Ovary (tissue), 9 donors: ENCODE results near the gene ATP10B. TPM values are rescaled to one million over a fixed set of nuclear protein-coding genes. Genes with fewer than 3 reads are reported as not detected.

ENCODE experiments used
- DNase-seq, 5 donors: peaks; one replicate each; pipeline ENCODE4 v3.0.0-alpha.2; 2019 to 2020
- H3K27ac ChIP-seq, 2 donors: fragments of 200-600 bp; one replicate each; pipeline versions ENCODE4 v1.5.1 to v1.8.0; 2019 to 2022
- H3K27me3 ChIP-seq: fragments of 200-600 bp; one replicate; pipeline ENCODE4 v1.8.0; 2022
- H3K36me3 ChIP-seq: fragments of 200-600 bp; sonication (generic); one replicate; pipeline ENCODE4 v1.5.1; 2019
- H3K4me1 ChIP-seq: one replicate; pipeline ENCODE4 v1.8.1; 2013; ENCODE audit warnings: mild to moderate bottlenecking, moderate library complexity; ENCODE audit not compliant: insufficient read depth
- H3K4me3 ChIP-seq: fragments of 200-600 bp; sonication (generic); one replicate; pipeline ENCODE4 v1.5.1; 2017
- H3K9me3 ChIP-seq, 2 donors: fragments of 200-600 bp in 1 of 2; sonication (generic) in 1 of 2; one replicate each; pipeline versions ENCODE4 v1.5.1 to v1.8.1; 2013 to 2019; ENCODE audit warnings: mild to moderate bottlenecking in 1 of 2, moderate library complexity in 1 of 2
- CTCF ChIP-seq, 3 donors: fragments of 450-650 bp in 2 of 3; fragments of 200-600 bp in 1 of 3; IDR thresholded peaks; one replicate each; pipeline versions ENCODE4 v1.5.1 to v1.8.0; 2016 to 2022; ENCODE audit warnings: antibody characterized with exemption in 3 of 3, mild to moderate bottlenecking in 1 of 3
- EP300 ChIP-seq: sonication (generic); formaldehyde crosslinking; IDR thresholded peaks from one replicate; pipeline ENCODE4 v1.6.1; 2017; ENCODE audit warnings: antibody characterized with exemption
- POLR2A ChIP-seq: fragments of 450-650 bp; IDR thresholded peaks from one replicate; pipeline ENCODE4 v1.6.1; 2017; ENCODE audit warnings: antibody characterized with exemption, mild to moderate bottlenecking, moderate library complexity
- WGBS, 3 donors: extraction: QIAGEN DNeasy Blood & Tissue Kit in 1 of 3; methylation state at CpG; one replicate each; pipeline versions ENCODE4 v1.1.5 to v1.1.7; 2013 to 2017; 5-methylcytosine and 5-hydroxymethylcytosine counted together
- intact Hi-C, 4 donors: fragments of 100-400 bp; cut with DNase I; formaldehyde crosslinking; loops; one replicate each; pipeline versions ENCODE4 v1.11.0 to v1.15.1; 2022 to 2023
- polyA plus RNA-seq, 2 donors: library from polyadenylated mRNA; stranded (reverse); fragments of 200-250 nt in 1 of 2; fragments of 350-450 nt in 1 of 2; fragmentation: Illumina TruSeq in 1 of 2; extraction: RNeasy Lipid Tissue Mini Kit (QIAGEN cat#74804) in 1 of 2; gene quantifications; one replicate each; pipeline ENCODE4 v1.2.3, GENCODE V29; 2013 to 2014
- total RNA-seq, 7 donors: library from RNA; depleted of rRNA in 2 of 7; stranded (reverse); fragments of >200 nt in 2 of 7; fragmentation: NEBNext Ultra II Directional in 3 of 7; extraction: Animal tissue kit (Norgen Biotek cat#: 25700) in 3 of 7; gene quantifications; one replicate each; pipeline versions ENCODE4 v1.1.0 to v1.2.4, GENCODE V29; 2016 to 2023
- donor health status: DM: no; HTN: no; CAD: no; lungs with moderate emphysema.
- donor health status: DM: no; HTN: no; CAD: no.
- donor health status: Bipolar disorder and iron deficiency.
- donor health status: DM: yes; HTN: yes; CAD: no.
- donor health status: DM: no; HTN: no; CAD: no.
- donor health status: DM: yes; HTN: yes; CAD: no.

The ATP10B gene
- total and polyA plus RNA-seq, 9 donors: 0.02 to 19.1 (median 0.34) TPM; not detected in 1

- Histone ChIP-seq H3K27ac (no peak overlapping the region), H3K4me3 (no peak overlapping the region), H3K27me3 (no peaks in the 10 kb centered on the region), H3K36me3 (no peaks in the 10 kb centered on the region), H3K9me3 (no peaks in the 10 kb centered on the region), H3K4me1 (no peaks in the 10 kb centered on the region)
- no peak for DNase-seq
- TF ChIP-seq POLR2A (no peak), CTCF (IDR thresholded peaks at IDR 0.05) (no peak), EP300 (no peak)
- 69 to 81% (median 72%) methylated on average over 7 of the region's 7 CpGs for WGBS, 3 donors
- intact Hi-C loops: no loop called here
Observed at GRCh38 chr5:160772854-160773253, 79.2 kb downstream of the ATP10B start.

GRCh38 chr5:160770718-160771117 is 81.3 kb downstream of the ATP10B start:
- Histone ChIP-seq H3K4me3 (no peak overlapping the region), H3K36me3 (no peaks in the 10 kb centered on the region), H3K27me3 (no peaks in the 10 kb centered on the region), H3K27ac (no peak overlapping the region), H3K9me3 (no peaks in the 10 kb centered on the region), H3K4me1 (no peaks in the 10 kb centered on the region)
- 79 to 85% (median 81%) methylated on average over 3 of the region's 3 CpGs for WGBS, 3 donors
- no peak for TF ChIP-seq CTCF (IDR thresholded peaks at IDR 0.05)
- TF ChIP-seq EP300: no peak
- DNase-seq: no peak
- intact Hi-C loops: no loop called here

- no peak overlapping the region for H3K4me3 ChIP-seq
- H3K27ac ChIP-seq: no peak overlapping the region
- H3K36me3 ChIP-seq: no peaks in the 10 kb centered on the region
- no peak for DNase-seq
- H3K27me3 ChIP-seq: no peaks in the 10 kb centered on the region
- no peaks in the 10 kb centered on the region for H3K4me1 ChIP-seq
- no peaks in the 10 kb centered on the region for H3K9me3 ChIP-seq
- TF ChIP-seq CTCF (IDR thresholded peaks at IDR 0.05): no peak
- WGBS, 3 donors: 73 to 95% (median 87%) methylated on average over 4 of the region's 4 CpGs
- intact Hi-C loops: no loop called here
Observed at GRCh38 chr5:160769301-160769700, 82.7 kb downstream of the ATP10B start.

GRCh38 chr5:160767062-160767461 is 84.9 kb downstream of the ATP10B start:
- Histone ChIP-seq H3K9me3 (no peaks in the 10 kb centered on the region), H3K36me3 (no peaks in the 10 kb centered on the region), H3K27me3 (no peaks in the 10 kb centered on the region), H3K4me3 (no peak overlapping the region), H3K4me1 (no peaks in the 10 kb centered on the region), H3K27ac (no peak overlapping the region)
- intact Hi-C loops: no loop called here
- no peak for DNase-seq
- WGBS, 3 donors: 86 to 90% (median 88%) methylated on average over 4 of the region's 4 CpGs
- TF ChIP-seq EP300 (no peak), CTCF (IDR thresholded peaks at IDR 0.05) (no peak), POLR2A (no peak)

GRCh38 chr5:160760008-160760407 is 92.0 kb downstream of the ATP10B start:
- H3K27me3 ChIP-seq: no peaks in the 10 kb centered on the region
- no peaks in the 10 kb centered on the region for H3K9me3 ChIP-seq
- H3K36me3 ChIP-seq: no peaks in the 10 kb centered on the region
- H3K4me3 ChIP-seq: no peak overlapping the region
- intact Hi-C loops: no loop called here
- TF ChIP-seq POLR2A (no peak), CTCF (IDR thresholded peaks at IDR 0.05) (no peak), EP300 (no peak)
- H3K27ac ChIP-seq: no peak overlapping the region
- 75 to 92% (median 89%) methylated on average over 3 of the region's 3 CpGs for WGBS, 3 donors
- no peak for DNase-seq
- no peaks in the 10 kb centered on the region for H3K4me1 ChIP-seq
